Measurements from ENCODE around the gene DUOX1.

DNA sequence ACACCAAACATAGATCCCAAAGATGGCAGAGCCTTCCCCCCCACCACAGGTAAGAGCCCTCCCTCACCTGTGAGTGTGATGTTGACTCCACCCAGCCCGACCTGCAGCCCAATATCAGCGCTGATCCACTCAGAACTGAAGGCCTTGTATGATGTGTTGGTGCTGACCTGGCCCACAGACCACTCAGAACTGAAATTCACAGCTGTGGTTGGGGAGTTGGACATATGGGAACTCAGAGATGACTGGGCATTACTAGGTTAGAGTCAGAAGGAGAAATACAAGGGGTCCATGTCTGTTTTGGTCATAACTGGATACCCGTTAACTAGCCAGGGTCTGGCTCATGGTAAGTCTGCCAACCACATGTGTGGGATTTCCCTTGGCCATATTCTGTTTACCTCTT lies 8.8 kb upstream of the DUOX1 start:
- TF ChIP-seq, protein P1, sequence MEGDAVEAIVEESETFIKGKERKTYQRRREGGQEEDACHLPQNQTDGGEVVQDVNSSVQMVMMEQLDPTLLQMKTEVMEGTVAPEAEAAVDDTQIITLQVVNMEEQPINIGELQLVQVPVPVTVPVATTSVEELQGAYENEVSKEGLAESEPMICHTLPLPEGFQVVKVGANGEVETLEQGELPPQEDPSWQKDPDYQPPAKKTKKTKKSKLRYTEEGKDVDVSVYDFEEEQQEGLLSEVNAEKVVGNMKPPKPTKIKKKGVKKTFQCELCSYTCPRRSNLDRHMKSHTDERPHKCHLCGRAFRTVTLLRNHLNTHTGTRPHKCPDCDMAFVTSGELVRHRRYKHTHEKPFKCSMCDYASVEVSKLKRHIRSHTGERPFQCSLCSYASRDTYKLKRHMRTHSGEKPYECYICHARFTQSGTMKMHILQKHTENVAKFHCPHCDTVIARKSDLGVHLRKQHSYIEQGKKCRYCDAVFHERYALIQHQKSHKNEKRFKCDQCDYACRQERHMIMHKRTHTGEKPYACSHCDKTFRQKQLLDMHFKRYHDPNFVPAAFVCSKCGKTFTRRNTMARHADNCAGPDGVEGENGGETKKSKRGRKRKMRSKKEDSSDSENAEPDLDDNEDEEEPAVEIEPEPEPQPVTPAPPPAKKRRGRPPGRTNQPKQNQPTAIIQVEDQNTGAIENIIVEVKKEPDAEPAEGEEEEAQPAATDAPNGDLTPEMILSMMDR (IDR thresholded peaks at IDR 0.05): no peak
- no peak for TF ChIP-seq POLR2A (IDR thresholded peaks at IDR 0.05)
